ENCODE measurements around the gene ENTREP1. TPM values are rescaled to one million over a fixed set of nuclear protein-coding genes. Genes with fewer than 3 reads are reported as not detected.

ENTREP1 gene
- total RNA-seq, 1 donor from 2014 or later = 22.1 TPM

GRCh38 chr9:69376651-69377050 is 51.6 kb downstream of the ENTREP1 start:
- intact Hi-C loops (cut with micrococcal nuclease) = no loop called here
- no peaks in the 10 kb centered on the region for H3K9me3 ChIP-seq (replicated peaks)
- H3K27ac ChIP-seq (replicated peaks) = peak overlapping the region; percentile 74
- peaks cover 73% of the 10 kb centered on the region for H3K4me1 ChIP-seq
- TF ChIP-seq, protein P1, sequence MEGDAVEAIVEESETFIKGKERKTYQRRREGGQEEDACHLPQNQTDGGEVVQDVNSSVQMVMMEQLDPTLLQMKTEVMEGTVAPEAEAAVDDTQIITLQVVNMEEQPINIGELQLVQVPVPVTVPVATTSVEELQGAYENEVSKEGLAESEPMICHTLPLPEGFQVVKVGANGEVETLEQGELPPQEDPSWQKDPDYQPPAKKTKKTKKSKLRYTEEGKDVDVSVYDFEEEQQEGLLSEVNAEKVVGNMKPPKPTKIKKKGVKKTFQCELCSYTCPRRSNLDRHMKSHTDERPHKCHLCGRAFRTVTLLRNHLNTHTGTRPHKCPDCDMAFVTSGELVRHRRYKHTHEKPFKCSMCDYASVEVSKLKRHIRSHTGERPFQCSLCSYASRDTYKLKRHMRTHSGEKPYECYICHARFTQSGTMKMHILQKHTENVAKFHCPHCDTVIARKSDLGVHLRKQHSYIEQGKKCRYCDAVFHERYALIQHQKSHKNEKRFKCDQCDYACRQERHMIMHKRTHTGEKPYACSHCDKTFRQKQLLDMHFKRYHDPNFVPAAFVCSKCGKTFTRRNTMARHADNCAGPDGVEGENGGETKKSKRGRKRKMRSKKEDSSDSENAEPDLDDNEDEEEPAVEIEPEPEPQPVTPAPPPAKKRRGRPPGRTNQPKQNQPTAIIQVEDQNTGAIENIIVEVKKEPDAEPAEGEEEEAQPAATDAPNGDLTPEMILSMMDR (IDR thresholded peaks at IDR 0.05; ENCODE audit: borderline replicate concordance) = no peak
- no peak overlapping the region for H3K4me3 ChIP-seq
- peaks cover 18% of the 10 kb centered on the region for H3K36me3 ChIP-seq
- no peak for DNase-seq
- no peaks in the 10 kb centered on the region for H3K27me3 ChIP-seq (ENCODE audit: low read depth)

DNA sequence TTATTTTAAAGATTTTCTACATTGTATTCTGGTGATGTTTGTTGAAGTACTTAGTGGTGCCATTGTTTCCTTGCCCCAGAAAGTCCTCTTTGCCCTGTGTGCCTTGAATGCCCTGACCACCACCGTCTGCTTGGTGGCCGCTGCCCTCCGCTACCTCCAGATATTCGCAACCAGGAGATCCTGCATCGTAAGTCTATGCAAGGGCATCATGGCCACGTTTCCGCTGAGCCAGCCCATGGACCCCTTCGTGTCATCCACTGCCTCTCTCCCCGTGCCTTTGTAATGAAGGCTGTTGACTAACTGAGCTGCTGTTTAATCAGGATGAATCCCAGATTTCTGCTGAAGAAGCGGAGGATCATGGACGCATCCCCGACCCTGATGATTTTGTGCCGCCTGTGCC is 52.3 kb downstream of the ENTREP1 start:
- no peak for DNase-seq
- Histone ChIP-seq H3K36me3 (peaks cover 16% of the 10 kb centered on the region), H3K4me3 (no peak overlapping the region), H3K9me3 (replicated peaks) (no peaks in the 10 kb centered on the region), H3K27me3 (ENCODE audit: low read depth) (no peaks in the 10 kb centered on the region), H3K27ac (replicated peaks) (peak overlapping the region; percentile 74), H3K4me1 (peaks cover 76% of the 10 kb centered on the region)
- intact Hi-C loops (cut with micrococcal nuclease) = no loop called here
- TF ChIP-seq, protein P1 (IDR thresholded peaks at IDR 0.05; ENCODE audit: borderline replicate concordance) = no peak

GRCh38 chr9:69377981-69378380 is 53.0 kb downstream of the ENTREP1 start:
- intact Hi-C loops (cut with micrococcal nuclease) = no loop called here
- Histone ChIP-seq H3K36me3 (peaks cover 10% of the 10 kb centered on the region), H3K9me3 (replicated peaks) (no peaks in the 10 kb centered on the region), H3K4me1 (peaks cover 76% of the 10 kb centered on the region), H3K27ac (replicated peaks) (peak overlapping the region; percentile 90), H3K4me3 (no peak overlapping the region), H3K27me3 (ENCODE audit: low read depth) (no peaks in the 10 kb centered on the region)
- TF ChIP-seq, protein P1 (IDR thresholded peaks at IDR 0.05; ENCODE audit: borderline replicate concordance) = no peak
- DNase-seq = no peak

DNA sequence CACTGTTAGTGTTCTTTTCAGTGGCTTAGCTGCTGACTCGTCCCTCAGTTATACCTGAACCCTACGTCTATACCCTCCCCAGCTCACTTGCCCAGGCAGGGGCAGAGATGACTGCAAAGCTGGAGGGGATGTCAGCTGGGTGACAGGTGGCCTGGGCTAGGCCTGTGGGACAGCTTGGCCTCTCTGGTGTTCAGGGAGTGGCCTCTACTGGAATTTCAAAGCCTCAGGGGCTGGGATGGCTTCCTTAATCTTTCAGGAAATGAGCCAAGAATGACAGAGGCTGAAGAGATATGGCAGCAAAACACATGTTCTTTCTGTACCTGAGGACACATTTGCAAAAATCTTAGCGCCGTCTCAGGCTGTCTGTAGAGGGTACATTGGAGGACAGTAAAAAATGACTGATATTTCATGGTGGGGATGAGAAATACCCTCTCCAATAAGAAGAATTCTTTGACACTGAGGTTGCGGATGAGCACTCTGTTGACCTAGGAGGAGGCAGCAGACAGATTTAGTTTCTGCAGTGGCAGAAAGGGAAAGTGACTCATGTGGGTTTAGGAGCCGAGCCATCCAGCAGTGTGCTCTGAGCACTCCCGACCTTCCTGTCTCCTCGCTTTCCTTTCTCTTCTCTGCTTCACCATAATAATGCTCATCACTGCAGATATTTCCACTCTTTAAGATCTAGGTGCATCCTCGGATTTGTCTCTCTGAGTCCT is 54.4 kb downstream of the ENTREP1 start:
- H3K27ac ChIP-seq (replicated peaks) = peak overlapping the region; percentile 90
- H3K4me3 ChIP-seq = peak overlapping the region; percentile 37
- TF ChIP-seq, protein P1 (IDR thresholded peaks at IDR 0.05; ENCODE audit: borderline replicate concordance) = no peak
- H3K36me3 ChIP-seq = peaks cover 21% of the 10 kb centered on the region
- no peaks in the 10 kb centered on the region for H3K9me3 ChIP-seq (replicated peaks)
- peaks cover 75% of the 10 kb centered on the region for H3K4me1 ChIP-seq
- no peak for DNase-seq
- intact Hi-C loops (cut with micrococcal nuclease) = no loop called here
- H3K27me3 ChIP-seq (ENCODE audit: low read depth) = no peaks in the 10 kb centered on the region

DNA sequence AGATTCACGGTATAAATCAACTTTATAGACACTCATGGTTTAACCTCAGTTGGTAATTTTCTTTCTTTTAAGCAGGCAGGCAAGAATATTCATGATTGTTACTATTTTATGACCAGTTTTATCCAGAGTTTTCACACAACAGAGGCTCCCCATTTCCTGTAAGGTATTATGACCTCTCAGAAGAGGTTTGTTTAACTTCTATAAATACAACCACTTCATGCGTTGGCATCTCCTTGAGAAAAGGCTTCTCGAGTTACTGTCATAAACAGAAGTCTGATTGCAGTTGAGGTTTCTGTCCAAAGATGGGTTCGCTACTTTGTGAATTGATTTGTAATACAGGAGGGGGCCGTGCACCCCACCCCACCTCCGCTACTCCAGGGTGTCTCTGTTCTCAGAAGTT is 55.3 kb downstream of the ENTREP1 start:
- H3K9me3 ChIP-seq (replicated peaks) = no peaks in the 10 kb centered on the region
- TF ChIP-seq, protein P1 (IDR thresholded peaks at IDR 0.05; ENCODE audit: borderline replicate concordance) = no peak
- H3K27ac ChIP-seq (replicated peaks) = peak overlapping the region; percentile 90
- DNase-seq = no peak
- H3K4me3 ChIP-seq = no peak overlapping the region
- H3K27me3 ChIP-seq (ENCODE audit: low read depth) = no peaks in the 10 kb centered on the region
- peaks cover 25% of the 10 kb centered on the region for H3K36me3 ChIP-seq
- intact Hi-C loops (cut with micrococcal nuclease) = no loop called here
- peaks cover 67% of the 10 kb centered on the region for H3K4me1 ChIP-seq
